ENCODE measurements around the gene DBNL. TPM values are rescaled to one million over a fixed set of nuclear protein-coding genes. Genes with fewer than 3 reads are reported as not detected.

The DBNL gene
- total RNA-seq, 1 donor from 2014 or later: 110 TPM

DNA sequence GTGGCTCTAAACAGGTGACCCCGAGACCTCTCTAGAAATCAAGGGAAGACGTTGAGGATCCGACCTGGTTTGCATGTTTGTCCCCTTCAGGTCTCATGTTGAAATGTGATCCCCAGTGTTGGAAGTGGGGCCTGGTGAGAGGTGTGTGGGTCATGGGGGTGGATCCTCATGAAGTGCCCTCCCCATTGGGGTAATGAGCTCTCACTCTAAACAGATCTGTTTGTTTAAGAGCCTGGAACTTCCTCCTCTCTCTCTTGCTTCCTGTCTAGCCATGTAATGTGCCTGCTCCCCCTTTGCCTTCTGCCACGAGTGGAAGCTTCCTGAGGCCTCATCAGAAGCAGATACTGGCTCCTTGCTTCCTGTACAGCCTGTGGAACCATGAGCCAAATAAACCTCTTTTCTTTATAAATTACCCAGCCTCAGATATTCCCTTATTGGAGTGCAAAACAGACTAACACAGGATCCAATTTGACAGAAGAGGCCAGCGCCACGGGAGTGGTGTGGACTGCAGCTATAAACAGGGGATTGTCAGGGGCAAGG is 48.7 kb downstream of the DBNL start:
- no peaks in the 10 kb centered on the region for H3K27me3 ChIP-seq (ENCODE audit: control insufficient read depth, insufficient read depth, low read length)
- TF ChIP-seq CTCF (IDR thresholded peaks at IDR 0.05; ENCODE audit: insufficient read depth, low read length, severe bottlenecking): no peak
- H3K4me3 ChIP-seq (ENCODE audit: low read depth, low read length): no peak overlapping the region
- DNase-seq (ENCODE audit: low read depth) (no peak), FAIRE-seq (no peak)
- no peaks in the 10 kb centered on the region for H3K36me3 ChIP-seq (ENCODE audit: control insufficient read depth, insufficient read depth, low read length)

- H3K27me3 ChIP-seq (ENCODE audit: control insufficient read depth, insufficient read depth, low read length): no peaks in the 10 kb centered on the region
- FAIRE-seq (no peak), DNase-seq (ENCODE audit: low read depth) (no peak)
- H3K4me3 ChIP-seq (ENCODE audit: low read depth, low read length): no peak overlapping the region
- no peak for TF ChIP-seq CTCF (IDR thresholded peaks at IDR 0.05; ENCODE audit: insufficient read depth, low read length, severe bottlenecking)
- no peaks in the 10 kb centered on the region for H3K36me3 ChIP-seq (ENCODE audit: control insufficient read depth, insufficient read depth, low read length)
Observed at GRCh38 chr7:44094365-44094764, 49.9 kb downstream of the DBNL start.

DNA sequence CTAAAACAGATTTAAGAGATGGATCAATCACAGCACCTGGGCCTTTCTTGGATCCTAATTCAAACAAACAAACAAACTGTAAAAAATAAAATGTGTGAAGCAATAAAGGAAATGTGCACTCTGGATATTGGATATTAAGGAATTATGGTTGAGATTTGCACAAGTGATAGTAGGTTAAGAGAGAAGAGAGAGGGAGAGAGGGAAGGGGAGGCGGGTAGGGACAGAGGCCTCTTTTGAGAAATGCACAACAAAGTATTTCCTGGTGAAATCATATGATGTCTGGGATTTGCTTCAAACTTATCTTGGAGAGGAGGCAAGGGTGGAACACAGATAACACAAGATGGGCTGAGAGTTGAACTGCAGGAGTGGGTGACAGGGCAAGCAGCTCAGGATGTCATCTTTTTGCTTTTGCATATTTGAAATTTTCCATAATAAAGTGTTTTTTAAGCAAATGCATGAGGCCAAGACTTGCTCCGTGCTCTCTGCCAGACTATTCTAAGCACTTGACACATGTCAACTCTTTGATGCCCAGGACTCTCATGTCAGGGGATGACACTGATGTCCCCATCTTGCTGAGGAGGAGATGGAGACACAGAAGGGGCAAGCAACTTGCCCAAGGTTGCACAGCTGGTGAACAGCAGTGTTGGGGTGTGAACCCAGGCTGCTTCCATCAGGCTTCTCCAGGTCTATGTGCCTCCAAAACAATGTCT is 50.5 kb downstream of the DBNL start:
- no peak for TF ChIP-seq CTCF (IDR thresholded peaks at IDR 0.05; ENCODE audit: insufficient read depth, low read length, severe bottlenecking)
- Histone ChIP-seq H3K36me3 (ENCODE audit: control insufficient read depth, insufficient read depth, low read length) (no peaks in the 10 kb centered on the region), H3K27me3 (ENCODE audit: control insufficient read depth, insufficient read depth, low read length) (no peaks in the 10 kb centered on the region), H3K4me3 (ENCODE audit: low read depth, low read length) (no peak overlapping the region)
- DNase-seq (ENCODE audit: low read depth) (no peak), FAIRE-seq (no peak)

DNA sequence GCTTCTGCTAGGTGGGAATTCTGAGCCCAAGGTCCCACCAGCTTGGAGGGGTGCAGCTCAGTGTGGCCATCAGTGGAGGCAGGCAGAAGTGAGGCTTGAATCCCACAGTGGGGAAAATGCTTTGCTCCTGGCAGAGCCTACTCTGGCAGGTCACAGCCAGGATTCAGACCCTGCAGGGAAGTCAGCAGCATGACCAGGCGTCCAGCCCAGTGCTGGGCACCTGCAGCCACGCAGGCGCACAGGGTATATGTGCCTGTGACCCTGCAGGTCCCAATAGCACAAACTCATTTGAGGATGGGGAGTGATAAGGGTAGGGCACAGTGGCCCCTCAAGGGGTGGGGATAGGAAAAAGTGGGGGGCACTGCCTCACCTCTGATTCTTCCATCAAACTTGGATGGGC is 51.3 kb downstream of the DBNL start:
- Histone ChIP-seq H3K27me3 (ENCODE audit: control insufficient read depth, insufficient read depth, low read length) (no peaks in the 10 kb centered on the region), H3K36me3 (ENCODE audit: control insufficient read depth, insufficient read depth, low read length) (no peaks in the 10 kb centered on the region), H3K4me3 (ENCODE audit: low read depth, low read length) (no peak overlapping the region)
- no peak for DNase-seq (ENCODE audit: low read depth)
- no peak for TF ChIP-seq CTCF (IDR thresholded peaks at IDR 0.05; ENCODE audit: insufficient read depth, low read length, severe bottlenecking)
- FAIRE-seq: no peak

DNA sequence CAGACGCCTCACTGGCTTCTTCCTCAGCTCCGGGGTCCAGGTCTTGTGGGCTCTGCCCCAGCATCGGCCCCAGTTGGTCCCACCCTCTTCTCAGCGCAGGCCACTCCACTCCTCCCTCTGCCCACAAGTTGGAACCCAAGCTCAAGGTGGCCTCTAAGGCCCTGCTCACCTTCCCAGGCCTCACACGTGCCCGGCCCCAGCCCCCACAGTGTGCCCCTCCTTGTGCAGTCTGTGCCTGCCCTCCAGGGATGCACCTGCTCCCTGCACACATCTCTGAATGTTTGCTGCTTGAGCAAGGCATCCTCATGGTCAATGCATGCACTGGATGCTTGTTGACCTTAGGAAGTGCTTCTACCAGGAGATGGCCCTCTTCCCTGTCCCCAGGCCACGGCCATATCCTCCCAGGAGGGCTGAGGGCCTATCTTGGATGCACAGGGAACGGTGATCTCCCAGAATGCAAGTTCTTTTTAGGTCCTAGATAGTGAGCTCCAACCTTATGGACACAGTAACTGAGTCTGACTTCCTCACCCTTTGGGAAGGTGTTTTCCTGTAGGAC is 51.9 kb downstream of the DBNL start:
- Histone ChIP-seq H3K4me3 (ENCODE audit: low read depth, low read length) (no peak overlapping the region), H3K27me3 (ENCODE audit: control insufficient read depth, insufficient read depth, low read length) (no peaks in the 10 kb centered on the region), H3K36me3 (ENCODE audit: control insufficient read depth, insufficient read depth, low read length) (no peaks in the 10 kb centered on the region)
- DNase-seq (ENCODE audit: low read depth) (no peak), FAIRE-seq (no peak)
- TF ChIP-seq CTCF (IDR thresholded peaks at IDR 0.05; ENCODE audit: insufficient read depth, low read length, severe bottlenecking): no peak

Measured in bronchial epithelial cell (primary cell).